HT-29 (cell line): ENCODE results near the gene MAP3K13. TPM values are rescaled to one million over a fixed set of nuclear protein-coding genes. Genes with fewer than 3 reads are reported as not detected.
A peak's percentile ranks its signal among the peaks of the same experiment; 100 is the strongest.

ENCODE experiments used
- DNase-seq: peaks from one replicate; pipeline ENCODE4 v3.0.0-alpha.2; 2015; ENCODE audit warnings: low spot score
- total RNA-seq: library from RNA; depleted of rRNA; stranded (reverse); fragments of >200 nt; shearing (Covaris generic); gene quantifications from 2 replicates; pipeline ENCODE4 v1.2.3, GENCODE V29; 2014; rRNA removed

Gene MAP3K13, protein sequence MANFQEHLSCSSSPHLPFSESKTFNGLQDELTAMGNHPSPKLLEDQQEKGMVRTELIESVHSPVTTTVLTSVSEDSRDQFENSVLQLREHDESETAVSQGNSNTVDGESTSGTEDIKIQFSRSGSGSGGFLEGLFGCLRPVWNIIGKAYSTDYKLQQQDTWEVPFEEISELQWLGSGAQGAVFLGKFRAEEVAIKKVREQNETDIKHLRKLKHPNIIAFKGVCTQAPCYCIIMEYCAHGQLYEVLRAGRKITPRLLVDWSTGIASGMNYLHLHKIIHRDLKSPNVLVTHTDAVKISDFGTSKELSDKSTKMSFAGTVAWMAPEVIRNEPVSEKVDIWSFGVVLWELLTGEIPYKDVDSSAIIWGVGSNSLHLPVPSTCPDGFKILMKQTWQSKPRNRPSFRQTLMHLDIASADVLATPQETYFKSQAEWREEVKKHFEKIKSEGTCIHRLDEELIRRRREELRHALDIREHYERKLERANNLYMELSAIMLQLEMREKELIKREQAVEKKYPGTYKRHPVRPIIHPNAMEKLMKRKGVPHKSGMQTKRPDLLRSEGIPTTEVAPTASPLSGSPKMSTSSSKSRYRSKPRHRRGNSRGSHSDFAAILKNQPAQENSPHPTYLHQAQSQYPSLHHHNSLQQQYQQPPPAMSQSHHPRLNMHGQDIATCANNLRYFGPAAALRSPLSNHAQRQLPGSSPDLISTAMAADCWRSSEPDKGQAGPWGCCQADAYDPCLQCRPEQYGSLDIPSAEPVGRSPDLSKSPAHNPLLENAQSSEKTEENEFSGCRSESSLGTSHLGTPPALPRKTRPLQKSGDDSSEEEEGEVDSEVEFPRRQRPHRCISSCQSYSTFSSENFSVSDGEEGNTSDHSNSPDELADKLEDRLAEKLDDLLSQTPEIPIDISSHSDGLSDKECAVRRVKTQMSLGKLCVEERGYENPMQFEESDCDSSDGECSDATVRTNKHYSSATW
- 6.6 and 9.6 TPM in 2 replicates for total RNA-seq

DNA sequence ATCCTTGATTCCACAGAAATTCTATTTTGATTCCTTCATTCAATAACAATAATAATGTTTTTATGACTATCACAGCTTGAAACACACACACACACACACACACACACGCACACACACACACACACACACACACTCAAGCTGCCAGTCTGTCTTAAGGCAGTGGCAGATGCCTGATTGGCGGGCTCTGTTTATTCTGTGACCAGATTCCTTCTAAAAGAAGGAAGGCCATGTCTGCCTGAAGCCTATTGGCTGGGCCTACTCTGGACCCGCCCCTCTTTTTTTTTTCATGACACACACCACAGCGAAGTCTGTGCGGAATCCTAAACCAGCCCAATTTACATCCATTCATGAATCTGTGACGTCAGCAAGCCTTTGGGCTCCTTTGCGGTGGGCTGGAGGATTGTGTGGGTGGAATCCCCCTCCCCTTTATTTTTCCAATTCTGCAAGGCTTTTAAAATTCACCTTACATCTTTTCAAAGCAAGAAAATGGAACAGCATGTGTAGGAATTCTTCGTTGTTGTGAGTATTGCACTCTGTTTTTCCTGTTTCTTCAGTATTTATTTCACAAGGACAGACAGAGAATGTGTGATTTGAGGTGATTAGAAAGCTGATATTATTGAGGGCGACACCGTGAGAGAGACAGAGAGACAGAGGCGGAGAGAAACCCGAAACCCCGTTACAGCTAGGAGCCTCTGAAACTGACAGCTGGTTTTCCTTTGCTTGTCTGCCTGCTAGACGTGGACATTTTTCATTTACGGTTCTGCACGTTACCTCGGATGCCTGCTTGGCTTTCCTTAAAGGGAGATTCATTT lies at the start of gene MAP3K13:
TSS of gene MAP3K13 (plus strand) at position 287 of the 812 bp plus-strand sequence. CDS start 65,446 bp downstream, outside the sequence.
- peak; percentile 25 for DNase-seq

DNA sequence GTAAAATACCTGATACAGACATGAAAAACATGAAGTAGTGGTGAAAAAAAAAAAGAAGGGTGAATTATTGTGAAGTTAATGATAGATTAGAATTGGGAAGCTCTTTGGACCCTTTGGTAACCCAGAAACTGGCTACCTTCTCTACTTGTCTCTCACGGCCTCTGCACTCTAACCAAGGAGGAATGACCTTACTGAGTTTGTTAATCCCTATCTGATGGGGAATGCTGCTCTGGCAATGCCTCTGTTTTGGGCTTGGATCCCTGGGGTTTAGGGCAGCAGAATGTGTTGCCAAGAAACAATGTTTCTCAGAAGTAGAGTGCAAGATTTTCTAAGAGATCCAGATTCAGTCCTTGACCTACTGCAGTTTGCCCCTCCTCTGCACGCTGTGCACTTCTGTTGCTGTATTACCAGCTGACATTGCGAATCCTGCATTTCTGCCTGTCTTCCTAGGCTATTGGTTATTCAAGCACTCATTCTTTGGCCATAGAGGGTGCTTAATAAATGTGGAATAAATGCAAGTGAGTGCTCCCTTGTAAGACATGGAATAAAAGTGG lies 49.2 kb upstream of the MAP3K13 start:
- DNase-seq = no peak

DNA sequence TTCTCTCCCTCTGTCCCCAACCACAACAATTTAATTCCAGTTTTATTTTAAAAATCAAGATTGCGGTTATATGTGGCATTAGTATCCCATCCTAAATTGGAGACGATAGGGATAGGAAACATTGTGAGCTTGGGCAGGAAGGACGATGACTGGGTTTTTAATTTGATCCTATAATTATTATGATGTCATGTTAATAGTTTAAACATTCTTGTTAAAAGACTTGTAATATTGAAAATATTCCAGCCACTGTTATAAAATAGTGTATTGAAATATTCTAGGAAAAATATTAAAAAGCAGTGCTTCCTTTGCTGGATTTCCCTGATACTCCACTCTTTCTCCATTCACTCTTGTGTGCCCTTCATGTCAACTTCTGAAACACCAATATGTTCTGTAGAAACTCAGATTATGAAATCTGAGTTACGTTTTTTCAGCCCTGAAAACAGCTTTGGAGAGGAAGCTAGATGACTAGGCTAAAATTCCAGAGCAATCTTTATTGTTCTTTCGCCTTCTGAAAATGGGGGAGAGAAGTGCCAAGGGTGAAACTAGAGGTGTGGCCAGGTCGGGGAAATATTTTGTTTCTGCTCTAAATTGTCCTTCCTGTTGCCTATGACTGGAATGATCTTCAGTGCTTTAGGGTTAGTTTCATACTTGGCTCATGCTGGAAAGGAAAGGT lies 46.1 kb upstream of the MAP3K13 start:
- peak; percentile 15 for DNase-seq

DNA sequence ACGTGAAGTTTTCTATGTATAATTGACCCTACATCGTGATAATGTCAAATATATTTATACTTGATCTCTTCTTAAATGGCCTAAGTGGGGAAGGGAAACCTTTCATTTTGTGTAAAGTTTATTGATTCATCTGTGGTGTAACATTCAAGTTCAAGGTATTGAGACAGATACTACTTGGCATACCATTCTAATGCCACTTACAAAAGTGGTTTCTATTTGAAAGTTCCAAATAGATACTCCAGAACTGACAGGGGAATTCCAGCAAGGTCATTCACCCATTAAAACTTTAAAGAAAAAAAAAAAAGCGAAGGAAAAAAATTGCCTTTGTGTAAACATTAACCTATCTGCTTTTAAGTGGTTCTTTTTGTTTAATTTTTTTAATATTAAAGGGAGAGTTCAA lies 45.3 kb upstream of the MAP3K13 start:
- peak; percentile 2 for DNase-seq

DNA sequence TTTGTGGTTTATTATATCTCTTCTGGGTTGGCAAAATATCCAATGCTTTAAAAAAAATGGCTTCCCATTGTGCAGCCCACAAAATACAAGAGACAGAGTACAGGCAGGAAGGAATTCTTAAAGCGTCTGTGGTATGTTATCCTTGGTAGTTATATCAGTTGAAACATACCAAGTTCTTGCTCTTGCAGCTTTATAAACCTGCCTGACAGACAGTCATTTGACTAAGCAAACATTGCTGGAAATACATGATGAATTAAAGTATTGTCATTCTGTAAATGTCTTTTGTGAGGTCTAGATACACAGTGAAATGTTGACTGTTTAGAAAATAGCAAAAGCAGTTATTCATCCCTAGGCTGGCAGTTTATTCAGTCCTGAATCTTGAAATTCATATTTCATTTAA lies 44.8 kb upstream of the MAP3K13 start:
- peak; percentile 10 for DNase-seq

DNA sequence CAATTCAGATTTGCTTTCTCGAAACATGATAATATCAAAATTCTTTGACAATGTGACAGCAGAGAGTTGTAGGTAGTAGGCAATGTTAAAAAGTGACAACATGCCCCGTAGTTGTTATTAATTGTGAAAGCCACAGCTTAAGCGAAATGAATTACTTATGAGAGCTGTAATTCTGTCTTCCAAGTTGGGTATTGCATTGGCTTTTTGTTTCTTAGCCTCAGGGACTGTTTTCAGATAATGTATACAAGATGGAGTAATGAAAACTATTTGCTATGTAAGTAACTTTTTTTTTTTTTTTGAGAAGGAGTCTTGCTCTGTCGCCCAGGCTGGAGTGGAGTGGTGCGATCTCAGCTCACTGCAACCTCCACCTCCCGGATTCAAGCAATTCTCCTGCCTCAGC lies 43.1 kb upstream of the MAP3K13 start:
- no peak for DNase-seq

DNA sequence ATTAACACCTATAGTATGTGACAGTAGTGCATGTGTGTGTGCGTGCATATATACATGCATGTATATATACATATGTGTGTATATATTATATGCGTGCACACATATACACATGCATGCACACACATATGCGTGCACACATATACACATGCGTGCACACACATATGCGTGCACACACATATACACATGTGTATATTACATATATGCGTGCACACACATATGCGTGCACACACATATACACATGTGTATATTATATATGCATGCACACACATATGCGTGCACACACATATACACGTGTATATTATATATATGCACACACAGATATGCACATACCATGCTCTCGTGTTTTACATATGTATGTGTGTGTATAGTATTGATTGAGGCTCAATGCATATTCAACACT lies 42.0 kb upstream of the MAP3K13 start:
- DNase-seq = no peak

DNA sequence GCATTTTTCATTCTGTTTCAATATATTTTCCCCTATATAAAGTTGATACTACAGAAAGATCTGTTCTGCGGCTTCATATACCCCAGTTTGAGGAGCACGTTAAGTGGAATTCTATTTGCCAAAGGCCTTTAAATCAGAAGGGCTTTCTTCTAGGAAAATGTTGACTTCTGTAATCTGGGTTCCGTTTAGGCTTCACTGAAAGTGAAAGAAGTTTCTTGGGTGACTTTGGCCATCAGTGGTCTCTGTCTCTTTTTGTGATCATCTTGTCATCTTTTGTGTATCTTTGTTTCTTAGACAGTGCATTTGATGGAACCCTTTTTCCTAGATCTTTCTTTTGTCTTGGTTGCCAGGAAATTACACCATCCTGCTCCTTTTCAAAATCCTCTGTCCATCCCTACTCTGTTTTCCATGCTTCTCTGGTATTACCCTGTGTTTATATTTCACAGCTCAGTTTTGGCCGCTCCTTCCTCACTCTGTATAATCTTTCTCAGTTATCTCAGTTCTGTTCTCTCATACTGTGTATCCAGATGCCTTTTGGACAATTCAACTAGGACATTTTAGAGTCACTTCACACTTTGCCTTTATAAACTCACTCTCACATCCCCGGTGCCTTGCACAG lies 40.7 kb upstream of the MAP3K13 start:
- no peak for DNase-seq

DNA sequence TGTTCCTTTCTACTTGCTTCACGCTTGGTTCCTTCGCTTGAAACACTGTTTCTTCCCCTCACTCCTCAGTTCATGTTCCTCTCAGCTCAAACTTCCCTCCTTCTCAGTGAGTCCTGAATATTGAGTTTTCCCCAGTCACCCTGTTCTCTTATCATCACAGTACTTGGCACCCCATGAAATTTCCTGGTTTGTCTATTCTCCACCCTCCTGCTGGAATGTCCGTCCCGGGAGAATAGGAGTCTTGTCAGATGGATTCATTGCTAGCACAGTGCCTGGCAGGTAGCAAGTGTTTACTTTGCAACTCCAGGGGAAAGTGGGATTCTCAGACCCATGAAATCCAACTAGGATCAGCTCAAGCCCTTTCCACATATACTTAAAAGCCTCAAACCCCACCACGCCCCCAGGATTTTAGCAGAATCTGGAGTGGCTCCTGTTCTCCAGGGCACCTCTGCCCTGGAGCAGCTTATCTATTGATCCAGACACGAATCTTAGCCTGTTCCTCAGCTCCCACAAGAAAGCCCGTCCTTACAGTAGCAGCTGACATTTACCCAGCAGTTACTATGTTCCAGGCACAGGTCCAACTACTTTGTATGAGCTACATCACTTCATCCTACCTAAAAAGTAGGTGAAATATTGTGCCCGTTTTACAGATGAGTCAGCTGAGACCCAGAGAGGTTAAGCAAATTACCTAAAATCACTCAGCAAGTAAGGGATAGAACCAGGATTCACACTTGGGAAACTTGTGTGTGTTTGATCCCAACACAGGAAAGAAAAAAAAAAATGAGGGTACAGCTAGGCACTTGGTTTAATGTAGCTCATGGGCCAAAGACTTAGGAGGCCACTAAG lies 36.8 kb upstream of the MAP3K13 start:
- peak; percentile 79 for DNase-seq

DNA sequence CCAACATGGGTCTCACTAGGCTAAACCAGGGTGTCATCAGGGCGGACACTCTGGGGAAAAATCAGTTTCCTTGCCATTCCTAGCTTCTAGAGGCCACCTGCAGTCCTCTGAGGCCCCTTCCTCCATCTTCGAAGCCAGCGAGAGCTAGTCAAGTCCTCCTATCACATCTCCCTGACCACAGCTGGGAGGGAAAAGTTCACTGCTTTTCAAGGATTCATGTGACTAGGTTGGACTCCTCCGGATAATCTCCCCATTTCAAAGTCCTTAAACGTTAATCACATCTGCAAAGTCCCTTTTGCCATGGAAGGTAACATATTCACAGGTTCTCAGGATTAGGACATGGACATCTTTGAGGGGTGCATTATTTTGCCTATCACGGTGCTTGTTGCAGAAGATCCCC lies 35.9 kb upstream of the MAP3K13 start:
- DNase-seq = no peak

DNA sequence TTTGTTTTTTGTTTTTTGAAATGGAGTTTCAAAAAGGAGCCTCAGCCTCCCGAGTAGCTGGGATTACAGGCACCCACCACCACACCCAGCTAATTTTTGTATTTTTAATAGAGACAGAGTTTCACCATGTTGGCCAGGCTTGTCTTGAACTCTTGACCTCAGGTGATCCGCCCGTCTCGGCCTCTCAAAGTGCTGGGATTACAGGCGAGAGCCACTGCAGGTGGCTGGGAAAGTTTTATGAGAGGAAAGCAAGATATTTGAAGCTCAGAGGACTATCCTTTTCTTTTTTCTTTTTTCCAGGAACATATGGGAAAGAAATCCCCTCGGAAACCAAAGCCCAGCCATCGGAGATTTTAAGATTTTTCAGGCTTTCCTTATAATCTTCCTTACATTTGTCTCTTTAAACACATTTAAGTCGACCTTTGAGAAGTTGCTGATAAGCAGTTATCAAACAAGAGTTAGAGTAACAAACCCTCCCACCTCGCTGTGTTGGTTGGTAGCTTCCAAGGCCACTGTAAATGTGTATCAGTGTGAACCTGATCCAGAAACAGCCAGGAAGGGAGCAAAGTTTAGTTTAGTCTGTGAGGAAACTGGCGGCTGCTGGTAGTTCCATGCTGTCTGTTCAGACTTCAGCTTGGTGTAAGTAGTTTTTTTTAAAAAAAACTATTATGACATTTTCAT lies 34.5 kb upstream of the MAP3K13 start:
- DNase-seq = peak; percentile 88

DNA sequence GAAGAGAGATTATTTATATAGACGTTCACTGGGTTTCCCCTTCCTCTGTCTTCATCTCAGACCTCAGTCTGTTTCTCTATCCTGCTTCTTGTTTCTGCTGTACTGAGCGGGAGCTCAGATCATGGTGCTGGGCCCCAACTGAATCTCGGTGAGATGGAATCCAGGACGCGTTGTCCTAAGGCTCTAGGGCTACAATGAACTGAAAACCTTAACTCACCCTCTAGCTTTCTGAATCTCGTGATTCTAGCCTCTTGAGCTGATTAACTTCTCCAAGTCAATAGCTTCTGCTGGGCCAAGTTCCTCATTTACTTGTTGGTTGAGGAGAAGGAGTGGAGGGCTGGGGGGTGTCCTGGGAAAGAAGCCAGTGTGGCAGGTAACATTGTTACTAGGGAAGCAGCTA lies 32.7 kb upstream of the MAP3K13 start:
- DNase-seq = no peak

DNA sequence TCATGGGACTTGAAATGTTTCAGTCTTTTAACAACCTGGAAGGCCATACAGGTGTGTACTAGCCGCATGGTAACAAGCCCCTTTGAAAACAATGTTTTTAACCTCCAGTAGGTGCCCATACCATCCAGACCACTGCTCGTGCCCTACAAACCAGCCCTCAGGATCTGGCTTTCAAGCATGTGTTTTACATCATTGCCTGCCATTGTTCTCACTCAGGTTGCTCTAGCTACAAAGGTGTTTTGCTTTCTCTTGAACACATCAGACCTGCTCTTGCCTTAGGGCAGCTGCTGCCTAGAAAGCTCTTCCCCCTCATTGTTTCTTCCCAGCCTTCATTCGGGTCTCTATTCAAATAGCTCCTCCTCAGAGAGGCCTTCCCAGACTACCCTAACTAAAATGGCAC lies 32.3 kb upstream of the MAP3K13 start:
- DNase-seq = no peak

DNA sequence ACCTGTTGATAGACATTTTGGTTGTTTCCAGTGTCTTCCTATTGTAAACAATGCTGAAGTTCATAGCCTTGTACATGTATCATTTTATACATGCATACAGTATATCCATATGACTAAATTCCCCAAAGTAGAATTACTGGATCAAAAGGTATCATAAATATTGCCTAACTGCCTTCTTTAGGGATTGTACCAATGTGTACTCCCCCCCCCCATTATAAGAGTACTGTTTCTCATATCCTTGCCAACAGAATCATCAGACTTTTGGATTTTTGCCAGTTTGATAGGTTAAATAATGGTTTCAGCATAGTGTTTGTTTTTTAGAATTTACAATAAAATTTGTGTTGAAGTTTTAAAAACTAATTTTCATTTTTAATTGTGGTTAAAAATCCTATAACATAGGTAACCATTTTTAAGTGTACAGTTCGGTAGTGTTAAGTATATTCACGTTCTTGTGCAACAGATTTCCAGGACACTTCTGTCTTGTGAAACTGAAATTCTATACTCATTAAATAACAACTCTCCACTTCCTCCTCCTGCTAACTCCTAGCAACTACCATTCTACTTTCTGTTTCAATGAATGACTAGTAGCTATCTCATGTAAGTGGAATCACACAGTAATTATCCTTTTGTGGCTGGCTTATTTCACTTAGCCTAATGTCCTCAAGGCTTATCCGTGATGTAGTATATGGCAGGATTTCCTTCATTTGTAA lies 30.8 kb upstream of the MAP3K13 start:
- DNase-seq = peak; percentile 80

DNA sequence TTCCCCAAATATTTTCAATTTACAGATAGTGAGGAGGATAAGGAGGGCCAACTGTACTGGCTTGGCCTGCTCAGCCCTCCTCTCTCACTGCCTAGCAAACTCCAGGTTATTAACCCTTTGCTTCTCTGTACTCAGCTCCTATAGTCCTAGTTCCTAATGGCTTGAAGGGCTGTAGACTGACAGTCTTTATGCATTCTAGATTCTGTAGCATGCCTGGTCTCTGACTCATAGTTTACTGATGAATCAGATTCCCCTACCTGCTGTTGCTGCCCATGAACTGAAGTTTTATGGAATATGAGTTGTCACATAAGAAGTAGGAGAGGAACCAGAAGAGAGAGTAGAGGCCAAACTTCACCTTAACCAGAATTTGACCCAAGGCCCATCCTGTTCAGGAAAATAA lies 27.1 kb upstream of the MAP3K13 start:
- DNase-seq = peak; percentile 85

DNA sequence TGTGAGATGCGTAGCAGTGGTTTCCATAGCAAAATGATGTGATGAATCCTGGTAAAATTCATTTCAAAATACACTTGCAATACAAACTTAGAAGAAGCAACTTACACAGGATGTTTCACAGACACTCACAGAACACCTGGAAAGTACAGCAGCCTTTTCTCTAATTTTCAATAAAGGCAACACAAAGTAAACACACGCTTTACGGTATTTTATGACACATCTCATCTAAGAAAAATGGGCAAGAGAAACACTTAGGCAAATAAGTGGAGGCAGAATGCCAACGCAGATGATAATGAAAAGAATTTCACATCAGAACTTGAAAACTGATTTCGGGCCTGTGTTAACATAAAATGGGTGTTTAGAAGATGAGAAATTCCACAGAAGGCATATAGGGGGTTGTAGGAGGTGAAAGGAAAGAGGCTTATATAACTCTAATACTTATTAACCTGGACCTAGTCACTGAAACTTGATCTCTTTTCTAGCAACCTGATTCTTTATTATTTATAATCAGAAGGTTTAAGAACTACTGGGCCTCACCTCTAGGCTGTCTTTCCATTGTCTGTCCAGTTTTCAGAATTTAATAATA lies 25.6 kb upstream of the MAP3K13 start:
- DNase-seq = peak; percentile 59

DNA sequence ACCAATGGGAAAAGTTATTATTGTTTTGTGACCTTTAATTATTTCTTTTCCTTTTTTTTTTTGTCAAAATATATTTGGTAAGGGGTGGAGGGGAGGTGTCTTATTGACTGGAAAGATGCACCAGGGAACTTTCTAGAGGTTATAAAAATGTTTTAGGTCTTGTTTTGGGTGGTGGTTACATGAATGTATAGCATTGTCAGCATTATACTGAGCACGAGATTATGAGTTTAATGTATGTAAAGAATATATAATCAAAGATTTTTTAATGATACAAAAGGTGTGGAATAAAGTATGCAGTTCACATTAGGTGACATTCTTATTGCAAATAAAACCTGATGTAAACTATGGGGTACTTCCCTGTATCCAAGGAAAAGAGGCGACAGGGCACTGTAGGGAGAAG lies 23.0 kb upstream of the MAP3K13 start:
- DNase-seq = no peak

DNA sequence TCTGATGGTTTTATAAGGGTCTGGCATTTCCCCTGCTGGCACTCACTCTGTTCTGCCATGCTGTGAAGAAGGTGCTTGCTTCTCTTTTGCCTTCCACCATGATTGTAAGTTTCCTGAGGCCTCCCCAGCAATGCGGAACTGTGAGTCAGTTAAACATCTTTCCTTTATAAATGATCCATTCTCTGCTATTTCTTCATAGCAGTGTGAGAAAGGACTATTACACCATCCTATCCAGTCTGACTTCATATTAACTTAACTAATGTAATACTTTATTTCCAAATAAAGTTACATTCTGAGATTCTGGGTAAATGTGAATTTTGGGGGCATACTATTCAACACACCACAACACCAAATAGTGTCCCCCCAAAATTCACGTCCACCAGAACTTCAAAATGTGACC lies 22.2 kb upstream of the MAP3K13 start:
- DNase-seq = no peak
